Ascending aorta (tissue), 2 donors: Measurements from ENCODE around the gene PLXNA4. TPM values are rescaled to one million over a fixed set of nuclear protein-coding genes. Genes with fewer than 3 reads are reported as not detected.

Experiments
- DNase-seq, 2 donors: peaks; one replicate each; pipeline ENCODE4 v3.0.0-alpha.2; 2019; ENCODE audit warnings: low spot score in 2 of 2
- H3K27ac ChIP-seq, 2 donors: fragments of 200-600 bp; sonication (generic); one replicate each; pipeline ENCODE4 v1.5.1; 2016 to 2017; ENCODE audit warnings: mild to moderate bottlenecking in 1 of 2
- H3K27me3 ChIP-seq: fragments of 200-600 bp; sonication (generic); one replicate; pipeline ENCODE4 v1.5.1; 2017
- H3K36me3 ChIP-seq, 2 donors: fragments of 200-600 bp; sonication (generic); one replicate each; pipeline ENCODE4 v1.5.1; 2016
- H3K4me1 ChIP-seq, 2 donors: fragments of 200-600 bp; sonication (generic); one replicate each; pipeline ENCODE4 v1.5.1; 2016 to 2017; ENCODE audit warnings: mild to moderate bottlenecking in 1 of 2
- H3K4me3 ChIP-seq, 2 donors: fragments of 200-600 bp; sonication (generic); one replicate each; pipeline ENCODE4 v1.5.1; 2016 to 2017; ENCODE audit warnings: mild to moderate bottlenecking in 1 of 2
- H3K9me3 ChIP-seq, 2 donors: fragments of 200-600 bp; sonication (generic); one replicate each; pipeline ENCODE4 v1.5.1; 2016
- intact Hi-C: fragments of 100-400 bp; cut with DNase I; formaldehyde crosslinking; loops from one replicate; pipeline ENCODE4 v1.15.1; 2023
- total RNA-seq: library from RNA; depleted of rRNA; stranded (reverse); fragments of >200 nt; gene quantifications from one replicate; pipeline ENCODE4 v1.1.0, GENCODE V29; 2016
- TF ChIP-seq, protein P1 (sequence below), 3 experiments: fragments of 200-600 bp in 2 of 3; fragments of 450-650 bp in 1 of 3; sonication (generic) in 2 of 3; IDR thresholded peaks; one replicate each; pipeline ENCODE4 v1.5.1; 2016 to 2019; ENCODE audit warnings: antibody characterized with exemption in 3 of 3, mild to moderate bottlenecking in 1 of 3, moderate library complexity in 1 of 3

Gene PLXNA4
- total RNA-seq, 1 donor from 2014 or later = 27.1 TPM

DNA sequence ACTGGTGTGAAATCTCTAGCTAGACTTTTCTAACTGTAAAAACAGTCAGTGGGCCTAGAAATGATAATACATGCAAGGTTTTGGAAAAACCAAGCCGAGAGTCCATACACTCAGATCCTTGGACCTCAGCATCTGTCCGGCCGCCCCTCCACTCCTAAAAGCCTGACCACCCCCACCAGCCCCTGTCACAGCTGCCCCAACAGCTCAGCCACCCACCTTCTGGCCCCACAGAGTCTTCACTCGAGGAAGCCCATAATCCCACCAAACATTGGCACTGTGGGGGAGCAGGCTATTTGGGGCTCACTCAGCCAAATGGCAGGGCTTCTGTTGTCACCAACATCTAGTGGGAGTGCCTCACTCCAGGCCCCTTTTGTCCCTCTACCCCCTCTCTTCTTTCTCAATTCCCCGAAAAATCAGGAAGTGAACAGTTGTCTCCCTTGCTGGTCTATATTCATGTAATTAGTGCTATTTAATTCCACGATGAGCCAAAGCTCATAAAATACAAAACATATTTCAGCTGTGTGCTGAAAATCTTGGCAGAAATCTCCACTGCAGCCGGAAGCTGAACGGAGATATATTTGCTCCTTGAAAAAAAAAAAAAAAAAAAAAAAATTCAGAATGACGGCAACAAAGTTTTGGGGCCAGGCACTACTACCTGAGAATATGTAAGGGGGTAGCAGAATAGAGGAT lies 55.5 kb downstream of the PLXNA4 start:
- Histone ChIP-seq H3K9me3 (no peaks in the 10 kb centered on the region), H3K4me3 (no peak overlapping the region), H3K27ac (no peak overlapping the region), H3K36me3 (no peaks in the 10 kb centered on the region), H3K4me1 (peaks cover 0 to 5% of the 10 kb centered on the region in 2 donors), H3K27me3 (no peaks in the 10 kb centered on the region)
- intact Hi-C loops = no loop called here
- TF ChIP-seq, protein P1, sequence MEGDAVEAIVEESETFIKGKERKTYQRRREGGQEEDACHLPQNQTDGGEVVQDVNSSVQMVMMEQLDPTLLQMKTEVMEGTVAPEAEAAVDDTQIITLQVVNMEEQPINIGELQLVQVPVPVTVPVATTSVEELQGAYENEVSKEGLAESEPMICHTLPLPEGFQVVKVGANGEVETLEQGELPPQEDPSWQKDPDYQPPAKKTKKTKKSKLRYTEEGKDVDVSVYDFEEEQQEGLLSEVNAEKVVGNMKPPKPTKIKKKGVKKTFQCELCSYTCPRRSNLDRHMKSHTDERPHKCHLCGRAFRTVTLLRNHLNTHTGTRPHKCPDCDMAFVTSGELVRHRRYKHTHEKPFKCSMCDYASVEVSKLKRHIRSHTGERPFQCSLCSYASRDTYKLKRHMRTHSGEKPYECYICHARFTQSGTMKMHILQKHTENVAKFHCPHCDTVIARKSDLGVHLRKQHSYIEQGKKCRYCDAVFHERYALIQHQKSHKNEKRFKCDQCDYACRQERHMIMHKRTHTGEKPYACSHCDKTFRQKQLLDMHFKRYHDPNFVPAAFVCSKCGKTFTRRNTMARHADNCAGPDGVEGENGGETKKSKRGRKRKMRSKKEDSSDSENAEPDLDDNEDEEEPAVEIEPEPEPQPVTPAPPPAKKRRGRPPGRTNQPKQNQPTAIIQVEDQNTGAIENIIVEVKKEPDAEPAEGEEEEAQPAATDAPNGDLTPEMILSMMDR (IDR thresholded peaks at IDR 0.05) = no peak
- no peak for DNase-seq

DNA sequence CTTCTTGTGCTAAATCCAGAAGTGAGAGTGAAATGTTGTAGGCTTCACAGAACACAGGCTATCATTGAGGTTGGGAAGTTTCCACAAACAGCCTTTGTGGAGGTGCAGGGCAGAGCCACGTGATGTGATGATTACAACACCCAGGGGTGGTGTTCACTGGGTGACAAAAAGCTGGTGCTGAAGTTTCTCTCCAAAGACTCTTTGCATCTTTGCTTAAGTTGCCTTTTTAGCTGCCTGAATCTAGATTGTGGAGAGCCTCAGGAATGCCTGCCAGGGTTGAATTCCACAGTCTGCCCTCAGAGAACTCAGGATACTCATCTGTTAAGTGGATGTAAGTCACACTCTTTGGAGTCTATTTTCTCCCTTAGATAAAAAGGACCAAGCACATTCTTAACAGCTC lies 56.3 kb downstream of the PLXNA4 start:
- intact Hi-C loops = no loop called here
- DNase-seq = no peak
- Histone ChIP-seq H3K9me3 (no peaks in the 10 kb centered on the region), H3K4me1 (peaks cover 0 to 5% of the 10 kb centered on the region in 2 donors), H3K27ac (no peak overlapping the region), H3K4me3 (no peak overlapping the region), H3K36me3 (no peaks in the 10 kb centered on the region), H3K27me3 (no peaks in the 10 kb centered on the region)
- TF ChIP-seq, protein P1 (IDR thresholded peaks at IDR 0.05) = no peak

DNA sequence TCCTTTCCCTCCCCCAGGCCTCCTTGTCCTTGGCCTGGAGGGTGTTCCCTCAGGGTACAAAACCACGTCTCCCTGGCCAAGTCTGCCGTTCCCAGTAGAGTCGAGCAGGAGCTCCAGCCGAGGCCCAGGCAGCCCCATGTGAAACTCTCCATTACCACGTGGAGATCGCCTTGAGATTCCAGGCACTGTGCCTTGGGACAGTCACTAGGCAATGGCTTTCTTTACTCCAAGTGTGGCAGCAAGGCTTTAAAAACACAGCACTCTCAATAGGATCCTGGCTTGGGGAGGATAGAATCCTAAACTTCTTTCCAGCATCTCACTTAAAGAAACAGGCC lies 57.5 kb downstream of the PLXNA4 start:
- H3K27ac ChIP-seq = no peak overlapping the region
- intact Hi-C loops = no loop called here

DNA sequence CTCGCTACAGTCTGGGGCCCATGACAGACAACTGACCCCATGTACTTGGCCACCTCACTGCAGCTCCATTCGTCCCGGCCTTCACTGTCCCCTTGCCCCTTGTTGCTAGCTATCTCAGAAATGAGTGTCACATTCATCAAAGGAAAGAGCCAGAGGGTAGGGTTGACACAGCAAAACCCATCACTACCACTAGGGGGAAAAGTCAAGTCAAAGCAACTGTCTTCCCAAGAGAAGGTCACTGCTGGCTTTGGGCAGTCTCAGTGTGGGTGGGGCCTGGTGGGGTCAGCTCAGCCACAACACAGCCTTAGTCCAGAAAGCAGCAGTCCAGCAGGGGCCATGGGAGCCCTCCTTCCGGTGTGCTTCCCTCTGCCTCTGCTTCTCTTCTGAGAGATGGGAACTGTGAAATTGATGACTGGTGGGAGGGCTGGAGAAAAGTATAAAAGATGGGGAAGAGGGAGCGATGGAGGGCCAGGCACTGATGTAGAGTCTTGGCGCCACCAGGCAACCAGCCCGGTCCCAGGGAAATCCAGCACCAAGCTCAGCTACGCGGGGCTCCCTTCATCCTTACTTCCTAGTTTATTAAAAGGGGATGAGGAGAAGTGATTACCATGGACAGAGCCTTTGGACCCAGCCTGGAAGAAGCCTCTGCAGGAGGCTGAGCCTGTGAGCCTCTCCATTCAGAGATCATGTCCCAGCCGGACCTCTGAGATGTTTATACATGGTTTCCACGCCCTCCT lies 58.0 kb downstream of the PLXNA4 start:
- no peak overlapping the region for H3K4me3 ChIP-seq
- H3K9me3 ChIP-seq = no peaks in the 10 kb centered on the region
- intact Hi-C loops = no loop called here
- TF ChIP-seq, protein P1 (IDR thresholded peaks at IDR 0.05) = peak in 1 of 3 experiments; percentile 17
- peaks cover 0 to 5% of the 10 kb centered on the region in 2 donors for H3K4me1 ChIP-seq
- no peak for DNase-seq
- no peaks in the 10 kb centered on the region for H3K27me3 ChIP-seq
- H3K27ac ChIP-seq = no peak overlapping the region
- H3K36me3 ChIP-seq = no peaks in the 10 kb centered on the region

More for the DNA sequence above, 57.5 kb downstream of the PLXNA4 start:
- TF ChIP-seq, protein P1 (IDR thresholded peaks at IDR 0.05) = no peak
- peaks cover 0 to 5% of the 10 kb centered on the region in 2 donors for H3K4me1 ChIP-seq
- H3K36me3 ChIP-seq = no peaks in the 10 kb centered on the region
- DNase-seq = peak in 1 of 2 donors; percentile 56
- no peaks in the 10 kb centered on the region for H3K9me3 ChIP-seq
- no peak overlapping the region for H3K4me3 ChIP-seq
- H3K27me3 ChIP-seq = no peaks in the 10 kb centered on the region

DNA sequence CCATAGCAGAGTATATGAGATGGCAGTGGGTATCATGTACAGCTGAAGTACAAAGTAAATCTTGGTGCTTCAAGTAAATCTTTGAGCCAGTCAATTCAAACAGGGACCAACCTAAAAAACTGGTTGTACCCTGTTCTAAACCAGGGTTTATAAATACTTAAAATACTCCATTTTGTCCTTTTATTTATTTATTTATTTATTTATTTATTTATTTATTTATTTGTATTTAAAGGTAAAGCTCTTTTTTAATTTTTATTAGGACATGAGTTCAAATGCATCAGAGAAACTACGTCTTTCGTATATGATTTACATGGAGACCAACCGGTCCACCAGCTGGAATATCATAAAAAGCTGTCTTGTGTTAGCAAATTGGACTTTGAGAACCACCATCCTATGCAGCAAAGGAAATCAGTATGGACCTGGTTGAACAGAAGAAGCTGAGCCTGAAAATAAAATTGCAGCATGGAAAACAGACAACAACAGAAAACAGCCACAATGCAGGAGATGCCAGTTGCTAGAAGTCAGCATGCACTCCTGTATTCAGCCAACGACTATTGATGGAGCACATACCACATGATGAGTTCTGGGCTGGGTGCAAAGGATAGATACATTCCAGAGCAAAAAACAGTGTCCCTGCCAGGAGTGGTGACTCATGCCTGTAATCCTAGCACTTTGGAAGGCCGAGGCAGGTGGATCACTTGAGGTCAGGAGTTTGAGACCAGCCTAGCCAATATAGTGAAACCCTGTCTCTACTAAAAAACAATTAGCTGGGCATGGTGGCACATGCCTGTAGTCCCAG lies 60.0 kb downstream of the PLXNA4 start:
- H3K4me3 ChIP-seq = no peak overlapping the region
- intact Hi-C loops = no loop called here
- peaks cover 0 to 5% of the 10 kb centered on the region in 2 donors for H3K4me1 ChIP-seq
- H3K9me3 ChIP-seq = no peaks in the 10 kb centered on the region
- TF ChIP-seq, protein P1 (IDR thresholded peaks at IDR 0.05) = no peak
- H3K27me3 ChIP-seq = no peaks in the 10 kb centered on the region
- H3K27ac ChIP-seq = no peak overlapping the region
- no peak for DNase-seq
- H3K36me3 ChIP-seq = no peaks in the 10 kb centered on the region
